GM23338 (cell line): ENCODE data around the gene CERT1.

Source experiments
- CREB1 ChIP-seq: fragments of 250-450 bp; sonication (Bioruptor Pico); IDR thresholded peaks from 2 replicates; pipeline ENCODE4 v1.5.0; 2020; ENCODE audit warnings: low read depth, mild to moderate bottlenecking, moderate library complexity
- CTCF ChIP-seq, 2 experiments: fragments of 200-600 bp in 1 of 2; sonication (generic) in 1 of 2; conservative IDR thresholded peaks; 2 replicates each; pipeline versions ENCODE4 v1.5.1 to v1.6.1; 2016 to 2017; ENCODE audit warnings: antibody characterized with exemption in 2 of 2, low read depth in 2 of 2, mild to moderate bottlenecking in 2 of 2, moderate library complexity in 1 of 2
- ETS1 ChIP-seq: IDR thresholded peaks from 2 replicates; pipeline ENCODE4 v1.6.1; 2016; ENCODE audit warnings: antibody characterized with exemption
- EZH2 ChIP-seq: fragments of 200-600 bp; sonication (generic); IDR thresholded peaks from one replicate; pipeline ENCODE4 v1.8.0; 2017; ENCODE audit warnings: antibody characterized with exemption, mild to moderate bottlenecking, low read depth; ENCODE audit not compliant: unreplicated experiment
- EZH2phosphoT487 ChIP-seq: fragments of 200-600 bp; sonication (generic); IDR thresholded peaks from one replicate; pipeline ENCODE4 v1.8.1; 2018; ENCODE audit warnings: antibody characterized with exemption; ENCODE audit not compliant: unreplicated experiment
- NANOG ChIP-seq: IDR thresholded peaks from 2 replicates; pipeline ENCODE4 v1.6.1; 2016; ENCODE audit warnings: antibody characterized with exemption, borderline replicate concordance
- POLR2AphosphoS5 ChIP-seq: IDR thresholded peaks from 2 replicates; pipeline ENCODE4 v1.6.1; 2016; ENCODE audit warnings: antibody characterized with exemption, low read depth
- REST ChIP-seq: IDR thresholded peaks from one replicate; pipeline ENCODE4 v1.6.1; 2018; ENCODE audit warnings: antibody characterized with exemption; ENCODE audit not compliant: unreplicated experiment
- STAT1 ChIP-seq: IDR thresholded peaks from one replicate; pipeline ENCODE4 v1.6.1; 2016; ENCODE audit warnings: antibody characterized with exemption; ENCODE audit not compliant: unreplicated experiment

GRCh38 chr5:75461679-75462078 is 49.8 kb downstream of the CERT1 start:
- TF ChIP-seq POLR2AphosphoS5: no peak
- TF ChIP-seq EZH2phosphoT487: no peak
- no peak for TF ChIP-seq CTCF (conservative IDR thresholded peaks at IDR 0.05; ENCODE audit: low read depth in 2 of 2)
- no peak for TF ChIP-seq EZH2
- TF ChIP-seq CREB1 (CRISPR knock-in tag): no peak
- no peak for TF ChIP-seq STAT1
- no peak for TF ChIP-seq REST
- no peak for TF ChIP-seq NANOG
- no peak for TF ChIP-seq ETS1
